Measurements from ENCODE around the gene ACVR2A. TPM values are rescaled to one million over a fixed set of nuclear protein-coding genes. Genes with fewer than 3 reads are reported as not detected.

Gene ACVR2A
- total RNA-seq, 1 donor from 2014 or later = 22.7 TPM

GRCh38 chr2:147808520-147808919 lies 36.3 kb upstream of the ACVR2A start:
- H3K4me3 Mint-ChIP-seq = no peak overlapping the region

GRCh38 chr2:147810883-147811765 lies 33.7 kb upstream of the ACVR2A start:
- Histone ChIP-seq H3K36me3 (no peaks in the 10 kb centered on the region), H3K79me2 (ENCODE audit: low read depth) (no peaks in the 10 kb centered on the region), H2AFZ (replicated peaks) (no peak overlapping the region), H3F3A (ENCODE audit: low read depth) (peaks cover 3% of the 10 kb centered on the region), H3K4me1 (peaks cover 8% of the 10 kb centered on the region), H4K20me1 (ENCODE audit: low read depth) (no peaks in the 10 kb centered on the region), H3K9me3 (ENCODE audit: low read depth) (no peaks in the 10 kb centered on the region), H3K4me3 (no peak overlapping the region), H3K9ac (no peak overlapping the region), H3K27ac (no peak overlapping the region), H3K4me2 (no peak overlapping the region), H3K27me3 (no peaks in the 10 kb centered on the region)
- TF ChIP-seq EZH2 (IDR thresholded peaks at IDR 0.05) = no peak
- TF ChIP-seq CTCF (IDR thresholded peaks at IDR 0.05) = no peak
- TF ChIP-seq EZH2phosphoT487 (IDR thresholded peaks at IDR 0.05) = no peak
- no peaks in the 10 kb centered on the region for H3K9me3 Mint-ChIP-seq
- no peaks in the 10 kb centered on the region for H3K36me3 Mint-ChIP-seq
- H3K27me3 Mint-ChIP-seq (ENCODE audit: insufficient read depth, low read depth) = no peaks in the 10 kb centered on the region
- no peak overlapping the region for H3K4me3 Mint-ChIP-seq
- H3K27ac Mint-ChIP-seq = no peak overlapping the region
- no peak for DNase-seq (ENCODE audit: low spot score)
- peaks cover 3% of the 10 kb centered on the region for H3K4me1 Mint-ChIP-seq

More at GRCh38 chr2:147808520-147808919, 36.3 kb upstream of the ACVR2A start:
- H3K9me3 Mint-ChIP-seq = no peaks in the 10 kb centered on the region
- Histone ChIP-seq H3K4me3 (no peak overlapping the region), H3F3A (ENCODE audit: low read depth) (peaks cover 3% of the 10 kb centered on the region), H3K27ac (no peak overlapping the region), H3K9me3 (ENCODE audit: low read depth) (no peaks in the 10 kb centered on the region), H3K79me2 (ENCODE audit: low read depth) (no peaks in the 10 kb centered on the region), H3K9ac (no peak overlapping the region), H3K4me1 (peaks cover 8% of the 10 kb centered on the region), H4K20me1 (ENCODE audit: low read depth) (no peaks in the 10 kb centered on the region), H3K27me3 (no peaks in the 10 kb centered on the region), H3K36me3 (no peaks in the 10 kb centered on the region), H3K4me2 (no peak overlapping the region), H2AFZ (replicated peaks) (no peak overlapping the region)
- no peaks in the 10 kb centered on the region for H3K36me3 Mint-ChIP-seq
- TF ChIP-seq EZH2phosphoT487 (IDR thresholded peaks at IDR 0.05) = no peak
- TF ChIP-seq CTCF (IDR thresholded peaks at IDR 0.05) = no peak
- no peak for TF ChIP-seq EZH2 (IDR thresholded peaks at IDR 0.05)
- no peak for DNase-seq (ENCODE audit: low spot score)
- H3K4me1 Mint-ChIP-seq = peaks cover 3% of the 10 kb centered on the region
- H3K27ac Mint-ChIP-seq = no peak overlapping the region
- H3K27me3 Mint-ChIP-seq (ENCODE audit: insufficient read depth, low read depth) = no peaks in the 10 kb centered on the region

GRCh38 chr2:147818741-147819140 lies 26.1 kb upstream of the ACVR2A start:
- no peaks in the 10 kb centered on the region for H3K4me1 Mint-ChIP-seq
- Histone ChIP-seq H2AFZ (replicated peaks) (no peak overlapping the region), H3K27ac (no peak overlapping the region), H3K79me2 (ENCODE audit: low read depth) (no peaks in the 10 kb centered on the region), H3K27me3 (no peaks in the 10 kb centered on the region), H3K4me3 (no peak overlapping the region), H3K4me1 (no peaks in the 10 kb centered on the region), H4K20me1 (ENCODE audit: low read depth) (no peaks in the 10 kb centered on the region), H3F3A (ENCODE audit: low read depth) (no peaks in the 10 kb centered on the region), H3K4me2 (no peak overlapping the region), H3K9me3 (ENCODE audit: low read depth) (no peaks in the 10 kb centered on the region), H3K9ac (no peak overlapping the region), H3K36me3 (no peaks in the 10 kb centered on the region)
- no peaks in the 10 kb centered on the region for H3K27me3 Mint-ChIP-seq (ENCODE audit: insufficient read depth, low read depth)
- peaks cover 4% of the 10 kb centered on the region for H3K9me3 Mint-ChIP-seq
- H3K36me3 Mint-ChIP-seq = no peaks in the 10 kb centered on the region
- TF ChIP-seq EZH2 (IDR thresholded peaks at IDR 0.05) (no peak), EZH2phosphoT487 (IDR thresholded peaks at IDR 0.05) (no peak), CTCF (IDR thresholded peaks at IDR 0.05) (no peak)
- no peak overlapping the region for H3K4me3 Mint-ChIP-seq
- H3K27ac Mint-ChIP-seq = no peak overlapping the region
- DNase-seq (ENCODE audit: low spot score) = no peak

All from neural progenitor cell (in vitro differentiated cells).